HepG2 (cell line): ENCODE measurements around the gene SEMA6B.

Experiments used
- ARHGAP35 ChIP-seq: sonication (generic); formaldehyde crosslinking; IDR thresholded peaks from 2 replicates; pipeline ENCODE4 v1.9.0; 2022; ENCODE audit warnings: mild to moderate bottlenecking, inconsistent platforms, moderate library complexity, missing genetic modification reagents, borderline replicate concordance
- ASH2L ChIP-seq: fragments of 300-600, 200-600 bp; sonication (generic); IDR thresholded peaks from 2 replicates; pipeline ENCODE4 v1.7.0; 2017; ENCODE audit warnings: low read depth, mild to moderate bottlenecking, moderate library complexity, mixed read lengths, low read length; ENCODE audit not compliant: insufficient read length
- CTCF ChIP-seq: sonication (generic); formaldehyde crosslinking; IDR thresholded peaks from 2 replicates; pipeline ENCODE4 v1.5.0; 2020; ENCODE audit warnings: mild to moderate bottlenecking, missing genetic modification reagents, moderate library complexity
- EZH2 ChIP-seq: conservative IDR thresholded peaks from 2 replicates; pipeline ENCODE4 v1.6.1; 2012; ENCODE audit warnings: mild to moderate bottlenecking, low read depth, low read length, moderate library complexity
- KAT7 ChIP-seq: IDR thresholded peaks from 2 replicates; pipeline ENCODE4 v1.6.1; 2018; ENCODE audit warnings: borderline replicate concordance, missing compliant biosample characterization
- KDM1A ChIP-seq: IDR thresholded peaks from 2 replicates; pipeline ENCODE4 v1.6.1; 2016; ENCODE audit warnings: missing compliant biosample characterization
- MAZ ChIP-seq, 2 experiments: sonication (generic) in 1 of 2; formaldehyde crosslinking in 1 of 2; IDR thresholded peaks; 2 replicates each; pipeline versions ENCODE4 v1.5.0 to v1.6.1; 2012 to 2020; ENCODE audit warnings: low read depth in 2 of 2, mild to moderate bottlenecking in 2 of 2, borderline replicate concordance in 1 of 2, improper control_type of control experiment in 1 of 2, low read length in 1 of 2, missing genetic modification reagents in 1 of 2, moderate library complexity in 1 of 2
- MED13 ChIP-seq: sonication (generic); formaldehyde crosslinking; IDR thresholded peaks from 2 replicates; pipeline ENCODE4 v1.5.0; 2020; ENCODE audit warnings: missing genetic modification reagents
- MTF1 ChIP-seq: sonication (generic); formaldehyde crosslinking; IDR thresholded peaks from 2 replicates; pipeline ENCODE4 v1.5.0; 2020; ENCODE audit warnings: missing genetic modification reagents
- RARA ChIP-seq: IDR thresholded peaks from 2 replicates; pipeline ENCODE4 v1.6.1; 2016; ENCODE audit warnings: missing genetic modification reagents, missing compliant biosample characterization
- SMAD3 ChIP-seq: sonication (generic); formaldehyde crosslinking; IDR thresholded peaks from 2 replicates; pipeline ENCODE4 v1.4.0; 2020; ENCODE audit warnings: missing genetic modification reagents
- TAF1 ChIP-seq: sonication (generic); formaldehyde crosslinking; IDR thresholded peaks from 2 replicates; pipeline ENCODE4 v1.4.0; 2020; ENCODE audit warnings: missing genetic modification reagents
- ZNF766 ChIP-seq: sonication (generic); formaldehyde crosslinking; IDR thresholded peaks from 2 replicates; pipeline ENCODE4 v1.5.0; 2020; ENCODE audit warnings: missing genetic modification reagents, borderline replicate concordance

DNA sequence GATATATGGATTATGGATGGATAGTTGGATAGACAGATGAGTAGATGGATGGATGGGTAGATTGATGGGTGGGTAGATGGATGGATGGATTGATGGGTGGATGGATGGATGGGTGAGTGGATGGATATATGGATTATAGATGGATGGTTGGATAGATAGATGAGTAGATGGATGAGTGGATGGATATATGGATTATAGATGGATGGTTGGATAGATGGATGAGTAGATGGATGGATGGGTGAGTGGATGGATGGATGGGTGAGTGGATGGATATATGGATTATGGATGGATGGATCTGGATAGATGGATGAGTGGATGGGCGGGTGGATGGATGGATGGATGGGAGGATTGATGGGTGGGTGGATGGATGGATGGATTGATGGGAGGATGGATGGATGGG, 43.4 kb upstream of the SEMA6B start:
- TF ChIP-seq ASH2L (no peak), KDM1A (CRISPR knock-in tag) (no peak), CTCF (CRISPR knock-in tag) (no peak), MED13 (no peak), RARA (CRISPR knock-in tag) (no peak), ZNF766 (no peak), MAZ (IDR thresholded peaks at IDR 0.05; ENCODE audit: borderline replicate concordance, low read depth, low read length) (no peak), MAZ (CRISPR knock-in tag; IDR thresholded peaks at IDR 0.05; ENCODE audit: low read depth) (no peak), ARHGAP35 (CRISPR knock-in tag) (no peak), MTF1 (CRISPR knock-in tag) (no peak), SMAD3 (CRISPR knock-in tag) (no peak), TAF1 (CRISPR knock-in tag) (no peak), KAT7 (CRISPR knock-in tag) (no peak), EZH2 (no peak)
